GM21526 (cell line): ENCODE data around the gene CYP2S1.

ENCODE experiments used
- ATAC-seq: cut with Tn5 transposase; IDR thresholded peaks from one replicate; pipeline ENCODE4 v1.9.1; 2021; ENCODE audit warnings: moderate library complexity; ENCODE audit not compliant: unreplicated experiment, low FRiP score

CYP2S1 gene

GRCh38 chr19:41253660-41254059 is 60.6 kb downstream of the CYP2S1 start:
- no peak for ATAC-seq

GRCh38 chr19:41255171-41255570 is 62.2 kb downstream of the CYP2S1 start:
- ATAC-seq: no peak
